ENCODE results near the gene EEA1.

The EEA1 gene

DNA sequence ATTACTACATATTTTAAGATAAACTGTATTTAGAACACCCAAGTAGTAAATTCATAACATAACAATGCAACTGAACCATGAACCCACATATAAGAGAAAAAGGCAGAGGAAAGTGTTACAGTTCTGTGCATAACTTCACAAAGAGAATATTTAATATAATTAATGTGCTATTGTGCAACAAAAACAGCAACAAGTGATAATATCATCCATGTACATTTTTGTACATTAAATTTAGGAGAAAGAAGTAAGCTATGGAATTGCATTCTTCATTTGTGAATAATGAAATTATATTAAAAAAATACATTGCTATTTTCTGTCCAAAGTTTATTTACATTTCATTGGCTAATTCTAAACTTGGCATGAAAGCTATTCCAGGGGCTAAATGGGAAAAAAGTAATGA lies 153.7 kb downstream of the EEA1 start:
- Histone ChIP-seq H3K9me3 (ENCODE audit: control insufficient read depth, low read length) (no peaks in the 10 kb centered on the region), H3K4me1 (no peaks in the 10 kb centered on the region), H3K27me3 (ENCODE audit: control insufficient read depth, insufficient read depth, low read length) (no peaks in the 10 kb centered on the region), H2AFZ (no peak overlapping the region), H3K79me2 (no peaks in the 10 kb centered on the region), H3K4me2 (ENCODE audit: low read length) (no peak overlapping the region), H3K9ac (no peak overlapping the region), H3K4me3 (ENCODE audit: low read depth, low read length) (no peak overlapping the region), H3K27ac (no peak overlapping the region), H3K36me3 (ENCODE audit: control insufficient read depth, insufficient read depth, low read length) (no peaks in the 10 kb centered on the region)
- TF ChIP-seq, protein P1, sequence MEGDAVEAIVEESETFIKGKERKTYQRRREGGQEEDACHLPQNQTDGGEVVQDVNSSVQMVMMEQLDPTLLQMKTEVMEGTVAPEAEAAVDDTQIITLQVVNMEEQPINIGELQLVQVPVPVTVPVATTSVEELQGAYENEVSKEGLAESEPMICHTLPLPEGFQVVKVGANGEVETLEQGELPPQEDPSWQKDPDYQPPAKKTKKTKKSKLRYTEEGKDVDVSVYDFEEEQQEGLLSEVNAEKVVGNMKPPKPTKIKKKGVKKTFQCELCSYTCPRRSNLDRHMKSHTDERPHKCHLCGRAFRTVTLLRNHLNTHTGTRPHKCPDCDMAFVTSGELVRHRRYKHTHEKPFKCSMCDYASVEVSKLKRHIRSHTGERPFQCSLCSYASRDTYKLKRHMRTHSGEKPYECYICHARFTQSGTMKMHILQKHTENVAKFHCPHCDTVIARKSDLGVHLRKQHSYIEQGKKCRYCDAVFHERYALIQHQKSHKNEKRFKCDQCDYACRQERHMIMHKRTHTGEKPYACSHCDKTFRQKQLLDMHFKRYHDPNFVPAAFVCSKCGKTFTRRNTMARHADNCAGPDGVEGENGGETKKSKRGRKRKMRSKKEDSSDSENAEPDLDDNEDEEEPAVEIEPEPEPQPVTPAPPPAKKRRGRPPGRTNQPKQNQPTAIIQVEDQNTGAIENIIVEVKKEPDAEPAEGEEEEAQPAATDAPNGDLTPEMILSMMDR (IDR thresholded peaks at IDR 0.05), result no peak

DNA sequence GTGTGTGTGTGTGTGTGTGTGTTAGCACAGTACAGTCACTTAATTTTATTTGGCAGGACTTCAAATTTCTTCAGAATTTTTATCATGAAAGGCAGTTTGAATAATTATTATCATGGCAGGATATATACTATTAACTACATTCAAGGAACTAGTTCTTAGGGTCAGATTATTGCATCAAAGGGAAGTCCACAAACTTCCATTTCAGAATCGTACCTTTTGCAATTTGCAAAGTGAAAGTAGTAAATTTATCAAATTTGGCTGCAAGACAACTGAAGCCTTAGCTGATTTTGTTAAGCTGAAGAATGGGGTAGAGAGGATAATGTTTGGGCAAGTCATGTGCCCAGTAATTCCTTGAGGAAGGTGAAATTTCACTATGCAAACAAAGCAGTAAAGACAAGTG lies 158.1 kb downstream of the EEA1 start:
- no peak overlapping the region for H3K9ac ChIP-seq
- TF ChIP-seq, protein P1 (IDR thresholded peaks at IDR 0.05), result no peak
- no peak overlapping the region for H2AFZ ChIP-seq
- no peaks in the 10 kb centered on the region for H3K9me3 ChIP-seq (ENCODE audit: control insufficient read depth, low read length)
- H3K27me3 ChIP-seq (ENCODE audit: control insufficient read depth, insufficient read depth, low read length), result no peaks in the 10 kb centered on the region
- no peaks in the 10 kb centered on the region for H3K36me3 ChIP-seq (ENCODE audit: control insufficient read depth, insufficient read depth, low read length)
- H3K27ac ChIP-seq, result no peak overlapping the region
- no peaks in the 10 kb centered on the region for H3K4me1 ChIP-seq
- H3K79me2 ChIP-seq, result no peaks in the 10 kb centered on the region
- H3K4me3 ChIP-seq (ENCODE audit: low read depth, low read length), result no peak overlapping the region
- H3K4me2 ChIP-seq (ENCODE audit: low read length), result no peak overlapping the region

DNA sequence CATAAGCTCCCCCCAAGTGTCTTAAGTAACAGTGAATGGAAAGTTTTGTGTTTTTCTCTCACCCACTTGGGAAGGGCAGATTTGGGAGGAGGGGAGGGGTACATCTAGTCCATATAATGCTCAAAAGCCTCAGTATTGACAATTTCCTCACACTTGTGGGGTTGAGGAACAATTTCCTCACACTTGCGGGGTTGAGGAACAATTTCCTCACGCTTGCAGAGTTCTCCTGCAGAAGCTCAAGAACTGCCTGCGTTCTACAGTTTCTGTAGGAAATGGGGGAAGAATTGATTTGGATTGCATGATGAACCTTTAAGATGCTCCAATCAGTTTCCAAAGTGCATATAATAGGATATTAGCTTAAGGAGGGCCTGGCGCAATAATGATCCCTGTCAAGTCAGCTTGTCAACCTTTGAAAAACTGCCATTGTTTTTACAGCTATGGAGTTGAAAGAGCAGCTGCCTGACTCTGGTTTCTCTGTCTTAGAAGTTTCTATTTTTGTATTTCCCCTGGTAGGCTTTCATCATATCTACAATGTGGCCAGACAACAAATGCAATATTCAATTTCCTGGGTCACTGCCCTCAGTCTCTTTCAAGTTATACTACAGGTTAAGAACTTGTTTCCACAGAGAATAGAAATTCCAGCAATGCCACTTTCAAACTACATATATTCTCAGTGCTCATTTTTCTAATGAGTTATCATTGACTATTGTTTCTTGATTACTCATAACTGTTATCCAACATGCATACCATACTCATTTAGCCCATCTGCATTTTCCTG lies 159.8 kb downstream of the EEA1 start:
- no peaks in the 10 kb centered on the region for H3K79me2 ChIP-seq
- H3K9ac ChIP-seq, result no peak overlapping the region
- no peak overlapping the region for H3K27ac ChIP-seq
- no peaks in the 10 kb centered on the region for H3K27me3 ChIP-seq (ENCODE audit: control insufficient read depth, insufficient read depth, low read length)
- H3K4me3 ChIP-seq (ENCODE audit: low read depth, low read length), result no peak overlapping the region
- H2AFZ ChIP-seq, result no peak overlapping the region
- H3K4me1 ChIP-seq, result no peaks in the 10 kb centered on the region
- no peak overlapping the region for H3K4me2 ChIP-seq (ENCODE audit: low read length)
- H3K9me3 ChIP-seq (ENCODE audit: control insufficient read depth, low read length), result no peaks in the 10 kb centered on the region
- TF ChIP-seq, protein P1 (IDR thresholded peaks at IDR 0.05), result no peak
- H3K36me3 ChIP-seq (ENCODE audit: control insufficient read depth, insufficient read depth, low read length), result no peaks in the 10 kb centered on the region

- Histone ChIP-seq H3K27ac (no peak overlapping the region), H3K4me3 (ENCODE audit: low read depth, low read length) (no peak overlapping the region), H3K36me3 (ENCODE audit: control insufficient read depth, insufficient read depth, low read length) (no peaks in the 10 kb centered on the region), H3K27me3 (ENCODE audit: control insufficient read depth, insufficient read depth, low read length) (no peaks in the 10 kb centered on the region), H3K4me1 (no peaks in the 10 kb centered on the region), H3K4me2 (ENCODE audit: low read length) (no peak overlapping the region), H2AFZ (no peak overlapping the region), H3K79me2 (no peaks in the 10 kb centered on the region), H3K9ac (no peak overlapping the region), H3K9me3 (ENCODE audit: control insufficient read depth, low read length) (no peaks in the 10 kb centered on the region)
- TF ChIP-seq, protein P1 (IDR thresholded peaks at IDR 0.05), result no peak
These were observed 163.2 kb downstream of the EEA1 start for GRCh38 chr12:92765871-92766270.

DNA sequence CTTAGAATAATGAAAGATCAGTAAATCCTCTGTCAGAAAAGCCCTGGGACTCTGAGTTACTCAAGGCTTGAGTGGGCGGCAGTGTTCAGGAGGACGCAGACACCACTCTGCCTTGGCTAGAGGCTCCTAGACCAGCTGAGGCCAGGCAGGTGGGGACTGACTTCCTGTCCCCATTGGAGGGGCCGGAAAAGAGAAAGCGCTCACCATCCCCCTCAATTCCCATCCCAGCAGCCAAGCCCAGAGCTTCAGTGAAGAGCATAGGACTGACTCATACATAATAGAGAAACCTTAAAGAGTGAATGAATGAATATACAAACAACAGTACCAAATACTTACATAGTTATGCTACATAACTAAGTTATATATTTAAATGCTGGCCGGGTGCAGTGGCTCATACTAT lies 164.3 kb downstream of the EEA1 start:
- Histone ChIP-seq H3K4me3 (ENCODE audit: low read depth, low read length) (no peak overlapping the region), H3K9me3 (ENCODE audit: control insufficient read depth, low read length) (no peaks in the 10 kb centered on the region)

More for the DNA sequence above, 164.3 kb downstream of the EEA1 start:
- H3K36me3 ChIP-seq (ENCODE audit: control insufficient read depth, insufficient read depth, low read length), result no peaks in the 10 kb centered on the region
- TF ChIP-seq, protein P1 (IDR thresholded peaks at IDR 0.05), result no peak
- H3K4me1 ChIP-seq, result no peaks in the 10 kb centered on the region
- H3K27me3 ChIP-seq (ENCODE audit: control insufficient read depth, insufficient read depth, low read length), result no peaks in the 10 kb centered on the region
- no peak overlapping the region for H3K27ac ChIP-seq
- no peaks in the 10 kb centered on the region for H3K79me2 ChIP-seq
- H2AFZ ChIP-seq, result no peak overlapping the region
- no peak overlapping the region for H3K4me2 ChIP-seq (ENCODE audit: low read length)
- H3K9ac ChIP-seq, result no peak overlapping the region
